T-helper 2 cell (primary cell): ENCODE results near the gene NDUFAF3.
A peak's percentile ranks its signal among the peaks of the same experiment; 100 is the strongest.

ENCODE experiments used
- DNase-seq, 5 experiments: peaks; one replicate each; pipeline versions ENCODE4 v3.0.0 to v3.0.0-alpha.2; 2012 to 2022

Gene NDUFAF3

GRCh38 chr3:49019941-49020329 is 2.0 kb upstream of the NDUFAF3 start:
- DNase-seq, result no peak

- DNase-seq, result peak in 1 of 5 experiments; percentile 63
Measured at GRCh38 chr3:49020330-49021212, 1.4 kb upstream of the NDUFAF3 start.

- peak; percentile 96 to 98 (median 98) for DNase-seq
Measured at GRCh38 chr3:49021213-49021812, 608 bp upstream of the NDUFAF3 start.

- DNase-seq, result no peak
Measured at GRCh38 chr3:49022688-49023171, 809 bp downstream of the NDUFAF3 start.

- DNase-seq, result no peak
Measured at GRCh38 chr3:49023775-49024174, 1.9 kb downstream of the NDUFAF3 start.

- no peak for DNase-seq
Measured at GRCh38 chr3:49024449-49024848, 2.5 kb downstream of the NDUFAF3 start.

GRCh38 chr3:49025005-49025792 is 3.3 kb downstream of the NDUFAF3 start:
- no peak for DNase-seq

- no peak for DNase-seq
Measured at GRCh38 chr3:49025793-49026520, 4.0 kb downstream of the NDUFAF3 start.

- DNase-seq, result no peak
Measured at GRCh38 chr3:49026536-49026935, 4.6 kb downstream of the NDUFAF3 start.

- DNase-seq, result no peak
Measured at GRCh38 chr3:49027634-49028033, 5.7 kb downstream of the NDUFAF3 start.

- no peak for DNase-seq
Measured at GRCh38 chr3:49028298-49028672, 6.4 kb downstream of the NDUFAF3 start.

- peak; percentile 85 to 94 (median 90) for DNase-seq
Measured at GRCh38 chr3:49028673-49029562, 7.0 kb downstream of the NDUFAF3 start, which contains the start of gene IMPDH2. Gene IMPDH2, minus strand, starts transcription at chr3:49029398. Its CDS starts 48 bp downstream, at chr3:49029350.

GRCh38 chr3:49029563-49029884 is 7.6 kb downstream of the NDUFAF3 start:
- no peak for DNase-seq

- DNase-seq, result no peak
Measured at GRCh38 chr3:49030321-49030720, 8.4 kb downstream of the NDUFAF3 start.

- no peak for DNase-seq
Measured at GRCh38 chr3:49032646-49033304, 10.9 kb downstream of the NDUFAF3 start.

- DNase-seq, result no peak
Measured at GRCh38 chr3:49034650-49035049, 12.7 kb downstream of the NDUFAF3 start.

GRCh38 chr3:49035281-49035680 is 13.4 kb downstream of the NDUFAF3 start:
- DNase-seq, result no peak

- DNase-seq, result no peak
Measured at GRCh38 chr3:49053543-49053942, 31.6 kb downstream of the NDUFAF3 start.

GRCh38 chr3:49054344-49054862 is 32.5 kb downstream of the NDUFAF3 start:
- DNase-seq, result no peak

GRCh38 chr3:49057268-49057667 is 35.3 kb downstream of the NDUFAF3 start:
- DNase-seq, result no peak

- no peak for DNase-seq
Measured at GRCh38 chr3:49058011-49058410, 36.1 kb downstream of the NDUFAF3 start.
